ENCODE measurements around the gene CARNS1.

The CARNS1 gene

GRCh38 chr11:67382276-67383136, 33.0 kb upstream of the CARNS1 start:
- ChIA-PET CTCF (interaction anchor here (0.6 to 5.8 kb wide), 31 partner anchors 9 to 652 kb away, joined by 3 to 113 read pairs (median 5); partner anchors contain the start of genes CLCF1, POLD4 and RAD9A), POLR2A (ENCODE audit: low non-redundant PET) (interaction anchor here (0.5 to 2.5 kb wide), 4 partner anchors 28 to 131 kb away, joined by 3 to 7 read pairs (median 4); partner anchors contain the start of gene POLD4)
- peak; percentile 71 for DNase-seq (ENCODE audit: low spot score)
- TF ChIP-seq CTCF (conservative IDR thresholded peaks at IDR 0.05; ENCODE audit: low read depth) = peak; percentile 97
- peak overlapping the region; percentile 31 for H3K27ac ChIP-seq

GRCh38 chr11:67384851-67385366, 30.6 kb upstream of the CARNS1 start:
- POLR2A ChIA-PET (ENCODE audit: low non-redundant PET) = no interaction called here
- peak overlapping the region; percentile 79 for H3K27ac ChIP-seq
- TF ChIP-seq CTCF (conservative IDR thresholded peaks at IDR 0.05; ENCODE audit: low read depth) = no peak
- CTCF ChIA-PET = interaction anchor here (0.7 to 1.1 kb wide), 4 partner anchors 23 to 39 kb away, joined by 3 to 7 read pairs (median 4); no protein-coding TSS in a partner anchor
- no peak for DNase-seq (ENCODE audit: low spot score)

- POLR2A ChIA-PET (ENCODE audit: low non-redundant PET) = no interaction called here
Measured at GRCh38 chr11:67387069-67387468, 28.4 kb upstream of the CARNS1 start.

GRCh38 chr11:67387518-67387917, 28.0 kb upstream of the CARNS1 start:
- TF ChIP-seq CTCF (conservative IDR thresholded peaks at IDR 0.05; ENCODE audit: low read depth) = no peak
- H3K27ac ChIP-seq = no peak overlapping the region
- ChIA-PET CTCF (interaction anchor here (0.6 to 1.6 kb wide), 5 partner anchors 17 to 124 kb away, joined by 3 to 7 read pairs (median 3); no protein-coding TSS in a partner anchor), POLR2A (ENCODE audit: low non-redundant PET) (no interaction called here)
- DNase-seq (ENCODE audit: low spot score) = no peak

More at GRCh38 chr11:67387069-67387468, 28.4 kb upstream of the CARNS1 start:
- H3K27ac ChIP-seq = no peak overlapping the region
- TF ChIP-seq CTCF (conservative IDR thresholded peaks at IDR 0.05; ENCODE audit: low read depth) = no peak
- CTCF ChIA-PET = interaction anchor here (0.6 to 1.6 kb wide), 6 partner anchors 17 to 124 kb away, joined by 3 to 7 read pairs (median 3); no protein-coding TSS in a partner anchor
- DNase-seq (ENCODE audit: low spot score) = no peak

GRCh38 chr11:67389477-67389876, 26.0 kb upstream of the CARNS1 start:
- POLR2A ChIA-PET (ENCODE audit: low non-redundant PET) = no interaction called here
- peak overlapping the region; percentile 94 for H3K27ac ChIP-seq
- DNase-seq (ENCODE audit: low spot score) = no peak
- TF ChIP-seq CTCF (conservative IDR thresholded peaks at IDR 0.05; ENCODE audit: low read depth) = peak; percentile 46
- CTCF ChIA-PET = no interaction called here

- POLR2A ChIA-PET (ENCODE audit: low non-redundant PET) = interaction anchor here (0.6 to 1.8 kb wide), 2 partner anchors 10 to 85 kb away, joined by 3 to 14 read pairs; partner anchors contain the start of gene PPP1CA
- peak overlapping the region; percentile 94 for H3K27ac ChIP-seq
- CTCF ChIA-PET = interaction anchor here (0.9 to 2.5 kb wide), 2 partner anchors 9 to 11 kb away, joined by 3 to 15 read pairs; no protein-coding TSS in a partner anchor
- no peak for DNase-seq (ENCODE audit: low spot score)
- no peak for TF ChIP-seq CTCF (conservative IDR thresholded peaks at IDR 0.05; ENCODE audit: low read depth)
Measured at GRCh38 chr11:67390947-67391303, 24.6 kb upstream of the CARNS1 start.
